ENCODE measurements around the gene CANX. TPM values are rescaled to one million over a fixed set of nuclear protein-coding genes. Genes with fewer than 3 reads are reported as not detected.

The CANX gene
- total RNA-seq, 4 donors from 2014 or later: 185 to 282 (median 240) TPM

GRCh38 chr5:179668391-179668790 lies 30.4 kb upstream of the CANX start:
- H3K36me3 ChIP-seq: peaks cover 16% of the 10 kb centered on the region
- H3K27ac ChIP-seq: no peak overlapping the region
- TF ChIP-seq CTCF (IDR thresholded peaks at IDR 0.05) (peak; percentile 35 to 41), POLR2A (IDR thresholded peaks at IDR 0.05) (no peak), POLR2AphosphoS5 (IDR thresholded peaks at IDR 0.05) (no peak), EP300 (IDR thresholded peaks at IDR 0.05) (no peak)
- H3K9me3 ChIP-seq: no peaks in the 10 kb centered on the region
- no peak for DNase-seq (ENCODE audit: low spot score in 2 of 2)
- H3K4me3 ChIP-seq: no peak overlapping the region
- no peaks in the 10 kb centered on the region for H3K27me3 ChIP-seq
- H3K4me1 ChIP-seq: no peaks in the 10 kb centered on the region
- 54% methylated on average over 7 of the region's 7 CpGs for WGBS

GRCh38 chr5:179678223-179679013 lies 20.3 kb upstream of the CANX start:
- WGBS: 0% methylated on average over 6 of the region's 78 CpGs
- TF ChIP-seq EP300 (IDR thresholded peaks at IDR 0.05) (no peak), CTCF (IDR thresholded peaks at IDR 0.05) (no peak), POLR2AphosphoS5 (IDR thresholded peaks at IDR 0.05) (peak in 2 of 3 donors; percentile 58 to 66), POLR2A (IDR thresholded peaks at IDR 0.05) (peak in 1 of 2 donors; percentile 64)
- peak overlapping the region; percentile 86 for H3K27ac ChIP-seq

GRCh38 chr5:179679014-179679674 lies 19.6 kb upstream of the CANX start:
- peak overlapping the region; percentile 78 for H3K4me3 ChIP-seq
- DNase-seq (ENCODE audit: low spot score in 2 of 2): peak; percentile 84 to 88
- H3K27ac ChIP-seq: peak overlapping the region; percentile 86
- no peaks in the 10 kb centered on the region for H3K27me3 ChIP-seq
- WGBS: 39% methylated on average over 15 of the region's 41 CpGs
- H3K36me3 ChIP-seq: no peaks in the 10 kb centered on the region
- peaks cover 30% of the 10 kb centered on the region for H3K4me1 ChIP-seq
- H3K9me3 ChIP-seq: no peaks in the 10 kb centered on the region
- TF ChIP-seq EP300 (IDR thresholded peaks at IDR 0.05) (no peak), POLR2AphosphoS5 (IDR thresholded peaks at IDR 0.05) (no peak), POLR2A (IDR thresholded peaks at IDR 0.05) (no peak), CTCF (IDR thresholded peaks at IDR 0.05) (no peak)

More at GRCh38 chr5:179678223-179679013, 20.3 kb upstream of the CANX start:
- H3K27me3 ChIP-seq: no peaks in the 10 kb centered on the region
- H3K4me3 ChIP-seq: peak overlapping the region; percentile 78
- H3K9me3 ChIP-seq: no peaks in the 10 kb centered on the region
- H3K4me1 ChIP-seq: peaks cover 30% of the 10 kb centered on the region
- DNase-seq (ENCODE audit: low spot score in 2 of 2): peak; percentile 95 to 96
- H3K36me3 ChIP-seq: no peaks in the 10 kb centered on the region

- Histone ChIP-seq H3K4me1 (peaks cover 30% of the 10 kb centered on the region), H3K9me3 (no peaks in the 10 kb centered on the region), H3K27me3 (no peaks in the 10 kb centered on the region), H3K36me3 (no peaks in the 10 kb centered on the region), H3K27ac (no peak overlapping the region), H3K4me3 (no peak overlapping the region)
- TF ChIP-seq EP300 (IDR thresholded peaks at IDR 0.05) (no peak), POLR2AphosphoS5 (IDR thresholded peaks at IDR 0.05) (no peak), CTCF (IDR thresholded peaks at IDR 0.05) (no peak), POLR2A (IDR thresholded peaks at IDR 0.05) (no peak)
- DNase-seq (ENCODE audit: low spot score in 2 of 2): no peak
- WGBS: 93% methylated on average over 9 of the region's 9 CpGs
These were observed 18.6 kb upstream of the CANX start for GRCh38 chr5:179680014-179680779.

Measured in suprapubic skin (tissue), 4 donors.